Amniotic stem cell (primary cell): Measurements from ENCODE around the gene MIF.
A peak's percentile ranks its signal among the peaks of the same experiment; 100 is the strongest.
"Not testable (repeated sequence)": the region's sequence is repeated elsewhere in the genome, so short reads cannot be mapped to it uniquely, and the experiment has no call there.

Experiments used
- DNase-seq: peaks from one replicate; lab custom pipeline; 2025; lab: John Stamatoyannopoulos, UW

Gene MIF

GRCh38 chr22:23893945-23894709, at the start of gene MIF:
Gene MIF, plus strand, starts transcription at chr22:23894383. Its CDS starts 92 bp downstream, at chr22:23894475.
- DNase-seq: peak; percentile 50

GRCh38 chr22:23844739-23845202, 49.4 kb upstream of the MIF start:
- no peak for DNase-seq

GRCh38 chr22:23845265-23846080, 48.7 kb upstream of the MIF start:
- DNase-seq: no peak

- DNase-seq: no peak
Observed at GRCh38 chr22:23846081-23846469, 48.1 kb upstream of the MIF start.

GRCh38 chr22:23847310-23847920, 46.8 kb upstream of the MIF start:
- no peak for DNase-seq

- no peak for DNase-seq
Observed at GRCh38 chr22:23847991-23848864, 46.0 kb upstream of the MIF start.

GRCh38 chr22:23849009-23850006, 44.9 kb upstream of the MIF start:
- DNase-seq: peak; percentile 55

GRCh38 chr22:23850136-23850611, 44.0 kb upstream of the MIF start:
- no peak for DNase-seq

GRCh38 chr22:23856721-23857605, 37.2 kb upstream of the MIF start:
- DNase-seq: peak; percentile 36

- DNase-seq: peak; percentile 92
Observed at GRCh38 chr22:23857606-23858483, 36.3 kb upstream of the MIF start, which contains the start of gene SLC2A11. Gene SLC2A11, plus strand, starts transcription at chr22:23857875. Its CDS starts 125 bp downstream, at chr22:23858000.

- DNase-seq: no peak
Observed at GRCh38 chr22:23858484-23858815, 35.7 kb upstream of the MIF start.

GRCh38 chr22:23859201-23859600, 35.0 kb upstream of the MIF start:
- DNase-seq: no peak

- not testable (repeated sequence) for DNase-seq
Observed at GRCh38 chr22:23860187-23860586, 34.0 kb upstream of the MIF start.

- peak; percentile 9 for DNase-seq
Observed at GRCh38 chr22:23862103-23862502, 32.1 kb upstream of the MIF start.

GRCh38 chr22:23864499-23865154, 29.6 kb upstream of the MIF start:
- DNase-seq: not testable (repeated sequence)

GRCh38 chr22:23868580-23868979, 25.6 kb upstream of the MIF start:
- no peak for DNase-seq

- DNase-seq: no peak
Observed at GRCh38 chr22:23874871-23875270, 19.3 kb upstream of the MIF start.

GRCh38 chr22:23875801-23876200, 18.4 kb upstream of the MIF start:
- DNase-seq: no peak
